ENCODE measurements around the gene PRAMEF13.
"Not testable (repeated sequence)": the region's sequence is repeated elsewhere in the genome, so short reads cannot be mapped to it uniquely, and the experiment has no call there.

The PRAMEF13 gene, protein sequence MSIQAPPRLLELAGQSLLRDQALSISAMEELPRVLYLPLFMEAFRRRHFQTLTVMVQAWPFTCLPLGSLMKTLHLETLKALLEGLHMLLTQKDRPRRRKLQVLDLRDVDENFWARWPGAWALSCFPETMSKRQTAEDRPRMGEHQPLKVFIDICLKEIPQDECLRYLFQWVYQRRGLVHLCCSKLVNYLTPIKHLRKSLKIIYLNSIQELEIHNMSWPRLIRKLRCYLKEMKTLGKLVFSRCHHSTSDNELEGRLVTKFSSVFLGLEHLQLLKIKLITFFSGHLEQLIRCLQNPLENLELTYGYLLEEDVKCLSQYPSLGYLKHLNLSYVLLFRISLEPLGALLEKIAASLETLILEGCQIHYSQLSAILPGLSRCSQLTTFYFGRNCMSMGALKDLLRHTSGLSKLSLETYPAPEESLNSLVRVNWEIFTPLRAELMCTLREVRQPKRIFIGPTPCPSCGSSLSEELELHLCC

GRCh38 chr1:13201309-13201708, at the start of gene PRAMEF13:
TSS of gene PRAMEF13 (minus strand) at chr1:13201409. CDS start at chr1:13199589, 1,820 bp downstream.
- H3K9me3 ChIP-seq (ENCODE audit: control insufficient read depth in 2 of 2, low read length in 2 of 2): not testable (repeated sequence)

GRCh38 chr1:13247122-13247521, 45.9 kb upstream of the PRAMEF13 start:
- not testable (repeated sequence) for H3K36me3 ChIP-seq (ENCODE audit: control insufficient read depth in 2 of 2, insufficient read depth in 2 of 2, low read length in 2 of 2); H3K9me3 ChIP-seq (ENCODE audit: control insufficient read depth in 2 of 2, low read length in 2 of 2); H3K27me3 ChIP-seq (ENCODE audit: control insufficient read depth in 2 of 2, insufficient read depth in 2 of 2, low read length in 2 of 2); H3K4me3 ChIP-seq (ENCODE audit: low read length in 2 of 2); H3K9ac ChIP-seq (ENCODE audit: low read depth in 1 of 2, low read length in 2 of 2); H3K4me1 ChIP-seq (ENCODE audit: control insufficient read depth in 2 of 2, insufficient read depth in 2 of 2, low read length in 2 of 2); H3K27ac ChIP-seq (ENCODE audit: low read depth in 2 of 2, low read length in 2 of 2)

More at GRCh38 chr1:13201309-13201708, at the start of gene PRAMEF13:
- not testable (repeated sequence) for H3K9ac ChIP-seq (ENCODE audit: low read depth in 1 of 2, low read length in 2 of 2); H3K27ac ChIP-seq (ENCODE audit: low read depth in 2 of 2, low read length in 2 of 2); H3K36me3 ChIP-seq (ENCODE audit: control insufficient read depth in 2 of 2, insufficient read depth in 2 of 2, low read length in 2 of 2); H3K4me1 ChIP-seq (ENCODE audit: control insufficient read depth in 2 of 2, insufficient read depth in 2 of 2, low read length in 2 of 2); H3K27me3 ChIP-seq (ENCODE audit: control insufficient read depth in 2 of 2, insufficient read depth in 2 of 2, low read length in 2 of 2); H3K4me3 ChIP-seq (ENCODE audit: low read length in 2 of 2)

- H3K27ac ChIP-seq (ENCODE audit: low read depth in 2 of 2, low read length in 2 of 2); H3K9me3 ChIP-seq (ENCODE audit: control insufficient read depth in 2 of 2, low read length in 2 of 2); H3K36me3 ChIP-seq (ENCODE audit: control insufficient read depth in 2 of 2, insufficient read depth in 2 of 2, low read length in 2 of 2); H3K27me3 ChIP-seq (ENCODE audit: control insufficient read depth in 2 of 2, insufficient read depth in 2 of 2, low read length in 2 of 2); H3K4me1 ChIP-seq (ENCODE audit: control insufficient read depth in 2 of 2, insufficient read depth in 2 of 2, low read length in 2 of 2); H3K4me3 ChIP-seq (ENCODE audit: low read length in 2 of 2); H3K9ac ChIP-seq (ENCODE audit: low read depth in 1 of 2, low read length in 2 of 2): not testable (repeated sequence)
Observed at GRCh38 chr1:13246554-13246871, 45.3 kb upstream of the PRAMEF13 start.

DNA sequence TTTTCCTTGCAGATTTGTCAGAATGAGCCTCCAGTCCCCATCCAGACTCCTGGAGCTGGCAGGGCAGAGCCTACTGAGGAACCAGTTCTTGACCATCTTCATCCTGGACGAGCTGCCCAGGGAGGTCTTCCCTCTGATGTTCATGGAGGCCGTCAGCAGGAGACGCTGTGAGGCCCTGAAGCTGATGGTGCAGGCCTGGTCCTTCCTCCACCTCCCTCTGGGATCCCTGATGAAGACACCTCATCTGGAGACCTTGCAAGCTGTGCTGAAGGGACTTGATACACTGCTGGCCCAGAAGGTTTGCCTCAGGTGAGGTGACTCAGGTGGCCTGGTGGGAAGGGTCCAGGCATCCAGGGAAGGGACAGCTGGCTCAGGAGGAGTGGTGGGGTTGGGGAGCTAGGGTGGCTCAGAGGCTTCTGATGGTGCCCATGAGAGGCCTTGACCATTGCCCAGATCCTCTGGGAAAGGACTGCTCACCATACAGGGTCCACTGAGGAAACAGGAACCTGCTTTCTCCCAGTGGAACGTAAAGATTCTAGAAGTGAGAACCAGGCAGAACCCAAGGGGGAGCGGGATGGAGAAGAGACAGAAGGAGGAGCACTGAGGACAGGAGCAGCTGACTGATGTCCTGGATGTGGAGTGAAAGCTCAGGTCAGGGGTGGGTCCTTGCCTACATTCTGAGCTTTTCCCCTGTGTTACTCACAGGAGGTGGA, 44.8 kb upstream of the PRAMEF13 start:
- not testable (repeated sequence) for H3K27ac ChIP-seq (ENCODE audit: low read depth in 2 of 2, low read length in 2 of 2); H3K4me3 ChIP-seq (ENCODE audit: low read length in 2 of 2); H3K9me3 ChIP-seq (ENCODE audit: control insufficient read depth in 2 of 2, low read length in 2 of 2); H3K9ac ChIP-seq (ENCODE audit: low read depth in 1 of 2, low read length in 2 of 2); H3K27me3 ChIP-seq (ENCODE audit: control insufficient read depth in 2 of 2, insufficient read depth in 2 of 2, low read length in 2 of 2); H3K36me3 ChIP-seq (ENCODE audit: control insufficient read depth in 2 of 2, insufficient read depth in 2 of 2, low read length in 2 of 2); H3K4me1 ChIP-seq (ENCODE audit: control insufficient read depth in 2 of 2, insufficient read depth in 2 of 2, low read length in 2 of 2)

DNA sequence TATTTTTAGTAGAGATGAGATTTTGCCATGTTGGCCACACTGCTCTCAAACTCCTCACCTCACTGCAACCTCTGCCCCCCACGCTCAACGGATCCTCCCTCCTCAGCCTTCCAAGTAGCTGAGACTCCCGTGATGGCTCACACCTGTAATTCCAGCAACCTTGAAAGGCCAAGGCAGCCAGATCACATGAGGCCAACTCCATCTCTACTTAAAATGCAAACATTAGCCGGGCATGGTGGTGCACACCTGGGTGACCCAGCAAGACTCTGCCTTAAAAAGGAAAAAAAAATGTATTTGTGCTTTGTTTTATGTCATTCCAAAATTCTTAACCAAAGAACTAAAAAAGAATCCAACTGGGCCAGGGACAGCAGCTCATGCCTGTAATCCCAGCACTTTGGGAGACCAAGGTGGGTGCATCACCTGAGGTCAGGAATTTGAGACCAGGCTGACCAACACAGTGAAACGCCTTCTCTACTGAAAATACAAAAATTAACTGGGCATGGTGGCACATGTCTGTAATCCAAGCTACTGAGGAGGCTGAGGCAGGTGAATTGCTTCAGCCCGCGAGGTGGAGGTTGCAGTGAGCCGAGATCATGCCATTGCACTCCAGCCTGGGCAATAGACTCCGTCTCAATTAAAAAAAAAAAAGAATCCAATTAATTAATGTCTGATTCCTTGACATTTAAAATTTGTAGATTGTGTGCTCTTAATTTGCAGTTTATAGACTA, 42.5 kb upstream of the PRAMEF13 start:
- not testable (repeated sequence) for H3K9ac ChIP-seq (ENCODE audit: low read depth in 1 of 2, low read length in 2 of 2); H3K9me3 ChIP-seq (ENCODE audit: control insufficient read depth in 2 of 2, low read length in 2 of 2); H3K27ac ChIP-seq (ENCODE audit: low read depth in 2 of 2, low read length in 2 of 2); H3K4me3 ChIP-seq (ENCODE audit: low read length in 2 of 2); H3K4me1 ChIP-seq (ENCODE audit: control insufficient read depth in 2 of 2, insufficient read depth in 2 of 2, low read length in 2 of 2); H3K27me3 ChIP-seq (ENCODE audit: control insufficient read depth in 2 of 2, insufficient read depth in 2 of 2, low read length in 2 of 2); H3K36me3 ChIP-seq (ENCODE audit: control insufficient read depth in 2 of 2, insufficient read depth in 2 of 2, low read length in 2 of 2)

- H3K27ac ChIP-seq (ENCODE audit: low read depth in 2 of 2, low read length in 2 of 2); H3K9me3 ChIP-seq (ENCODE audit: control insufficient read depth in 2 of 2, low read length in 2 of 2); H3K9ac ChIP-seq (ENCODE audit: low read depth in 1 of 2, low read length in 2 of 2); H3K36me3 ChIP-seq (ENCODE audit: control insufficient read depth in 2 of 2, insufficient read depth in 2 of 2, low read length in 2 of 2); H3K4me1 ChIP-seq (ENCODE audit: control insufficient read depth in 2 of 2, insufficient read depth in 2 of 2, low read length in 2 of 2); H3K27me3 ChIP-seq (ENCODE audit: control insufficient read depth in 2 of 2, insufficient read depth in 2 of 2, low read length in 2 of 2); H3K4me3 ChIP-seq (ENCODE audit: low read length in 2 of 2): not testable (repeated sequence)
Observed at GRCh38 chr1:13239633-13240032, 38.4 kb upstream of the PRAMEF13 start.

DNA sequence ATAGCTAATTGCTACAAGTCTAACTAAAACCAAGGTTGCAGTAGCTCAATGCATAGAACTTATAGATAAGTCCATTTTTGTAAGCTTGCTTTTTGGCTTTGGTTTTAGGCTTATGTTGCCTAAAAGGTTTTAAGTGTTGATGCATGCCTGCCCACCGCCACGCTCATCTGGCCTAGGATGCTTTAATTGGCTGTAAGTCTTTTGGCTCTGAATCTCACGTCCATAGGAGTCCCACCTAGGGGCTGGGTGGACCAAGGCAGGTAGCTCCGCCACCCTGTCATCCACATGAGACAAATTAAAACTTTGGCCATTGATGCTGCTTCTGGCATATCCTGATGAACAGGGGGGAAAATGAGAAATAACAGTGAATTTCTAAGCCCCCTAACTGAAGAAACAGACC, 36.4 kb upstream of the PRAMEF13 start:
- not testable (repeated sequence) for H3K27ac ChIP-seq (ENCODE audit: low read depth in 2 of 2, low read length in 2 of 2); H3K4me3 ChIP-seq (ENCODE audit: low read length in 2 of 2); H3K4me1 ChIP-seq (ENCODE audit: control insufficient read depth in 2 of 2, insufficient read depth in 2 of 2, low read length in 2 of 2); H3K36me3 ChIP-seq (ENCODE audit: control insufficient read depth in 2 of 2, insufficient read depth in 2 of 2, low read length in 2 of 2); H3K9me3 ChIP-seq (ENCODE audit: control insufficient read depth in 2 of 2, low read length in 2 of 2); H3K27me3 ChIP-seq (ENCODE audit: control insufficient read depth in 2 of 2, insufficient read depth in 2 of 2, low read length in 2 of 2); H3K9ac ChIP-seq (ENCODE audit: low read depth in 1 of 2, low read length in 2 of 2)

GRCh38 chr1:13234057-13234456, 32.8 kb upstream of the PRAMEF13 start:
- not testable (repeated sequence) for H3K4me3 ChIP-seq (ENCODE audit: low read length in 2 of 2); H3K27me3 ChIP-seq (ENCODE audit: control insufficient read depth in 2 of 2, insufficient read depth in 2 of 2, low read length in 2 of 2); H3K9me3 ChIP-seq (ENCODE audit: control insufficient read depth in 2 of 2, low read length in 2 of 2); H3K27ac ChIP-seq (ENCODE audit: low read depth in 2 of 2, low read length in 2 of 2); H3K36me3 ChIP-seq (ENCODE audit: control insufficient read depth in 2 of 2, insufficient read depth in 2 of 2, low read length in 2 of 2); H3K4me1 ChIP-seq (ENCODE audit: control insufficient read depth in 2 of 2, insufficient read depth in 2 of 2, low read length in 2 of 2); H3K9ac ChIP-seq (ENCODE audit: low read depth in 1 of 2, low read length in 2 of 2)

DNA sequence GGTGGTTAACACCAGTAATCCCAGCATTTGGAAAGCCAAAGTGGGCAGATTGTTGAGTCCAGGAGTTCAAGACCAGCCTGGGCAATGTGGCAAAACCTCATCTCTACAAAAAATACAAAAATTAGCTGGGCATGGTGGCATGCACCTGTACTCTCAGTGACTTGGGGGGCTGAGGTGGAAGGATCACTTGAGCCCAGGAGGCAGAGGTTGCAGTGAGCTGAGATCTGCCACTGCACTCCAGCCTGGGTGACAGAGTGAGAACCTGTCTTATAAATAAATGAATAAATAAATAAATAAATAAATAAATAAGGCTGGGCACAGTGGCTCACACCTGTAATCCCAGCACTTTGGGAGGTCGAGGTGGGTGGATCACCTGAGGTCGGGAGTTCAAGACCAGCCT, 30.8 kb upstream of the PRAMEF13 start:
- not testable (repeated sequence) for H3K4me3 ChIP-seq (ENCODE audit: low read length in 2 of 2); H3K27me3 ChIP-seq (ENCODE audit: control insufficient read depth in 2 of 2, insufficient read depth in 2 of 2, low read length in 2 of 2); H3K9me3 ChIP-seq (ENCODE audit: control insufficient read depth in 2 of 2, low read length in 2 of 2); H3K27ac ChIP-seq (ENCODE audit: low read depth in 2 of 2, low read length in 2 of 2); H3K9ac ChIP-seq (ENCODE audit: low read depth in 1 of 2, low read length in 2 of 2); H3K36me3 ChIP-seq (ENCODE audit: control insufficient read depth in 2 of 2, insufficient read depth in 2 of 2, low read length in 2 of 2); H3K4me1 ChIP-seq (ENCODE audit: control insufficient read depth in 2 of 2, insufficient read depth in 2 of 2, low read length in 2 of 2)

DNA sequence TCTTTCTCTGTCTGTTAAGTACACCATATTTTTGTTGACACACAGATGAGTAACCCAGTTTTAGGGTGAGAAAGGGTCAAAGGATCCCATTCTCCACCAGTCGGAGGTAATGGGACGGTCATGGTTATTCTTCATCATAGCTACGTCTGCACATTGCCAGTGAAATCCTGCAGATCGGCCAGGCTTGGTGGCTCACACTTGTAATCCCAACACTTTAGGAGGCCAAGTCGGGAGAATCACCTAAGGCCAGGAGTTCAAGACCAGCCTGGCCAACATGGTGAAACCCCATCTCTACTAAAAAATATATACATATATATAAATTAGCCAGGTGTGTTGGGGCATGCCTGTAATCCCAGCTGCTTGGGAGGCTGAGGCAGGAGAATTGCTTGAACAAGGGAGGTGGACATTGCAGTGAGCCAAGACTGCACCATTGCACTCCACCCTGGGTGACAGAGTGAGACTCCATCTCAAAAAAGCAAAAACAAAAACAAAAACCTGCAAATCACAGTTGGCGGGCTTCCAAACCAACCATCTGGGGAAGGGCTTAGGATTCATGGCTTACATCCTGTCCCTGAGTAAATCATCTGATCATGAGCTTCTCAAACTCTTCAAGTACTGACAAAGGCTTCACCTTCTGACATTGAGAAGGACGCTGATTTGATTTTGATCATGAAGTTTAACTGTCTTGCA, 30.0 kb upstream of the PRAMEF13 start:
- not testable (repeated sequence) for H3K27me3 ChIP-seq (ENCODE audit: control insufficient read depth in 2 of 2, insufficient read depth in 2 of 2, low read length in 2 of 2); H3K9me3 ChIP-seq (ENCODE audit: control insufficient read depth in 2 of 2, low read length in 2 of 2); H3K4me1 ChIP-seq (ENCODE audit: control insufficient read depth in 2 of 2, insufficient read depth in 2 of 2, low read length in 2 of 2); H3K9ac ChIP-seq (ENCODE audit: low read depth in 1 of 2, low read length in 2 of 2); H3K4me3 ChIP-seq (ENCODE audit: low read length in 2 of 2); H3K27ac ChIP-seq (ENCODE audit: low read depth in 2 of 2, low read length in 2 of 2); H3K36me3 ChIP-seq (ENCODE audit: control insufficient read depth in 2 of 2, insufficient read depth in 2 of 2, low read length in 2 of 2)
